Psoas muscle (tissue), 8 donors: ENCODE data around the gene MTHFD1L. TPM values are rescaled to one million over a fixed set of nuclear protein-coding genes. Genes with fewer than 3 reads are reported as not detected.
"Not testable (repeated sequence)": the region's sequence is repeated elsewhere in the genome, so short reads cannot be mapped to it uniquely, and the experiment has no call there.

Experiments used
- ATAC-seq, 4 donors: fragments of 200-7000 bp; cut with Tn5 transposase; one replicate each; pipeline ENCODE4 v1.9.1; 2020; ENCODE audit warnings: moderate library complexity in 3 of 4, mild to moderate bottlenecking in 2 of 4
- DNase-seq, 2 donors: peaks; one replicate each; pipeline ENCODE4 v3.0.0-alpha.2; 2020
- H3K27ac ChIP-seq: fragments of 200-600 bp; one replicate; pipeline ENCODE4 v1.8.0; 2022
- H3K27me3 ChIP-seq, 3 donors: fragments of 200-600 bp in 1 of 3; one replicate each; pipeline versions ENCODE4 v1.6.1 to v1.8.0; 2013 to 2022; ENCODE audit warnings: low read length in 2 of 3, mild to moderate bottlenecking in 2 of 3, moderate library complexity in 1 of 3; ENCODE audit not compliant: insufficient read depth in 3 of 3
- H3K36me3 ChIP-seq, 2 donors: fragments of 200-600 bp in 1 of 2; one replicate each; pipeline versions ENCODE4 v1.6.1 to v1.8.0; 2013 to 2022; ENCODE audit warnings: low read depth in 1 of 2, mild to moderate bottlenecking in 1 of 2, moderate library complexity in 1 of 2; ENCODE audit not compliant: insufficient read depth in 1 of 2
- H3K4me1 ChIP-seq: fragments of 200-600 bp; one replicate; pipeline ENCODE4 v1.8.0; 2022
- H3K4me3 ChIP-seq: fragments of 200-600 bp; one replicate; pipeline ENCODE4 v1.8.0; 2022; ENCODE audit warnings: mild to moderate bottlenecking
- H3K9me3 ChIP-seq: fragments of 200-600 bp; one replicate; pipeline ENCODE4 v1.8.0; 2022
- CTCF ChIP-seq: fragments of 200-600 bp; IDR thresholded peaks from one replicate; pipeline ENCODE4 v1.8.0; 2022; ENCODE audit warnings: antibody characterized with exemption
- WGBS, 3 donors: extraction: QIAGEN DNeasy Blood & Tissue Kit; methylation state at CpG; one replicate each; pipeline versions ENCODE4 v1.1.6 to v1.1.7; 2013; 5-methylcytosine and 5-hydroxymethylcytosine counted together
- intact Hi-C, 2 donors: fragments of 100-400 bp; cut with DNase I; formaldehyde crosslinking; loops; one replicate each; pipeline versions ENCODE4 v1.11.0 to v1.14.2; 2022
- polyA plus RNA-seq, 3 donors: library from polyadenylated mRNA; stranded (reverse); fragments of 200-250 nt; gene quantifications; one replicate each; pipeline ENCODE4 v1.2.3, GENCODE V29; 2013
- total RNA-seq, 4 donors: library from RNA; stranded (reverse); fragmentation: NEBNext Ultra II Directional in 2 of 4; extraction: Animal tissue kit (Norgen Biotek cat#: 25700) in 2 of 4; gene quantifications; one replicate each; pipeline versions ENCODE4 v1.2.1 to v1.2.4, GENCODE V29; 2021 to 2023
- donor health status: healthy with polysubstance abuse.
- donor health status: DM: no; HTN: no; CAD: no; lungs with moderate emphysema.
- donor health status: Bipolar disorder and iron deficiency.
- donor health status: healthy.
- donor health status: DM: yes; HTN: yes; CAD: no.
- donor health status: DM: no; HTN: no; CAD: no.
- donor health status: DM: no; HTN: no; CAD: no.
- donor health status: DM: yes; HTN: yes; CAD: no.

Gene MTHFD1L
- total and polyA plus RNA-seq, 7 donors, result 0.21 to 4.1 (median 1.1) TPM

DNA sequence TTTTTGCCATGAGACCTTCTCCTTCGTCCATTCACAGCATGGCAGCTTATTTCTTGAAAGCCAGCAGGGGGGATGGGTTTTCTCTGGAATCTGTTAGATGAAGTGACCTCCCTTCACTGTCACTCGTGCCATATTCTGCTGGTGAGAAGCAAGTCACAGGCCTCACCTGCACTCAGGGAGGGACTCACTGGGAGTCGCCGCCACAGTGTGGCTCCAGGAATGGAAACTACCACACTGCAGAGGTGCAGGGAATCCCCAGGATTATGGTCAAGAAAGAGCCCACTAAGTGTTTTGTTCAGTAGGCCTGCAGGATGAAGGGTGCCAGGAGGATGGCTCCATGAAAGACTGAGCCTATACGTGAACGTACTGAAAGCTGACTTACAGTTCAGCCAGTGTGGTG is 213.2 kb downstream of the MTHFD1L start:
- no peak for TF ChIP-seq CTCF
- ATAC-seq, result no peak
- Histone ChIP-seq H3K36me3 (no peaks in the 10 kb centered on the region), H3K9me3 (no peaks in the 10 kb centered on the region), H3K27ac (no peak overlapping the region), H3K27me3 (no peaks in the 10 kb centered on the region), H3K4me3 (no peak overlapping the region), H3K4me1 (no peaks in the 10 kb centered on the region)
- intact Hi-C loops, result no loop called here
- no peak for DNase-seq
- 90 to 96% (median 92%) methylated on average over 6 of the region's 6 CpGs for WGBS, 3 donors

- H3K4me3 ChIP-seq, result no peak overlapping the region
- no peak overlapping the region for H3K27ac ChIP-seq
- no peak for DNase-seq
- WGBS, 3 donors, result 43 to 60% (median 56%) methylated on average over 4 of the region's 4 CpGs
- H3K36me3 ChIP-seq, result no peaks in the 10 kb centered on the region
- no peak for ATAC-seq
- H3K27me3 ChIP-seq, result no peaks in the 10 kb centered on the region
- H3K9me3 ChIP-seq, result no peaks in the 10 kb centered on the region
- intact Hi-C loops, result no loop called here
- no peak for TF ChIP-seq CTCF
- H3K4me1 ChIP-seq, result no peaks in the 10 kb centered on the region
Measured at GRCh38 chr6:151081656-151082055, 216.2 kb downstream of the MTHFD1L start.

- no peak for ATAC-seq
- H3K27ac ChIP-seq, result no peak overlapping the region
- no peaks in the 10 kb centered on the region for H3K27me3 ChIP-seq
- no peak for DNase-seq
- no peaks in the 10 kb centered on the region for H3K36me3 ChIP-seq
- H3K4me3 ChIP-seq, result no peak overlapping the region
- intact Hi-C loops, result no loop called here
- WGBS, 3 donors, result 83 to 88% (median 86%) methylated on average over 6 of the region's 6 CpGs
- no peaks in the 10 kb centered on the region for H3K9me3 ChIP-seq
- no peaks in the 10 kb centered on the region for H3K4me1 ChIP-seq
- TF ChIP-seq CTCF, result no peak
Measured at GRCh38 chr6:151082079-151082478, 216.6 kb downstream of the MTHFD1L start.

DNA sequence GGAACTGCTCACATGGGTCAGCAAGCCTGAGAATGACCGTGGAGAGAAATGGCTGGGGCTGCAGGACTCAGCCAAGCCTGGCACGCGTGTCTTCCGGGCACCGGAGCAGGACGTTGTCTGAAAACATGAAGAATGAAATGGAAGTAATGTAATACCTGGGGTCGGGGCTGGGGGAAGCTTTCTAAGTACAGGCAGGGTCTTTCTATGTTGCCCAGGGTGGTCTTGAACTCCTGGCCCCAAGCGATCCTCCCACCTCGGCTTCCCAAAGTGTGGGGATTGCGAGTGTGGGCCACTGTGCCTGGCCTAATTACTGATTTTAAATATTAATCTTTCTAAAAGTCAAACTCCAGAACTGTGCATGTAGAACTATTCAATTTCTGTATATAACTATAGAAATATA is 218.8 kb downstream of the MTHFD1L start:
- WGBS, 3 donors, result 88 to 92% (median 91%) methylated on average over 10 of the region's 10 CpGs
- intact Hi-C loops, result no loop called here
- no peak overlapping the region for H3K4me3 ChIP-seq
- H3K4me1 ChIP-seq, result no peaks in the 10 kb centered on the region
- DNase-seq, result no peak
- ATAC-seq, result no peak
- H3K9me3 ChIP-seq, result no peaks in the 10 kb centered on the region
- no peaks in the 10 kb centered on the region for H3K36me3 ChIP-seq
- TF ChIP-seq CTCF, result no peak
- no peak overlapping the region for H3K27ac ChIP-seq
- H3K27me3 ChIP-seq, result no peaks in the 10 kb centered on the region

DNA sequence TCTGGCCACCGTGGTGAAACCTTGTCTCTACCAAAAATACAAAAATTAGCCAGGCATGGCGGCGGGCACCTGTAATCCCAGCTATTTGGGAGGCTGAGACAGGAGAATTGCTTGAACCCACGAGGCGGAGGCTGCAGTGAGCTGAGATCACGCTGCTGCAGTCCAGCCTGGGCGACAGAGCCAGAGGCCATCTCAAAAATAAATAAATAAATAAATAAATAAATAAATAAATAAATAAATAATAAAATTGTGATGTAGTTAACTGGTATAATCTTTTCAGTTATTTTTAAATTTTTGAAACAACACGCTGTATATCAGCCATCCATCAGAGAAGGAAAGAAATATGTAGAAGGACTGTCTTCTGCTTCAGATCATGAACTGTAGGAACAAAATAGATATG is 221.6 kb downstream of the MTHFD1L start:
- ATAC-seq, intact Hi-C loops, H3K27ac ChIP-seq, H3K27me3 ChIP-seq, H3K4me1 ChIP-seq, H3K9me3 ChIP-seq, DNase-seq, H3K36me3 ChIP-seq, H3K4me3 ChIP-seq: not testable (repeated sequence)
- 89 to 96% (median 89%) methylated on average over 8 of the region's 8 CpGs for WGBS, 3 donors
